ENCODE measurements around the gene PDZD2. TPM values are rescaled to one million over a fixed set of nuclear protein-coding genes. Genes with fewer than 3 reads are reported as not detected.

Gene PDZD2
- total and polyA plus RNA-seq, 9 donors = 21.2 to 58.2 (median 37.8) TPM

GRCh38 chr5:32159328-32160072 lies 520.6 kb downstream of the PDZD2 start:
- TF ChIP-seq POLR2A (IDR thresholded peaks at IDR 0.05) = no peak
- TF ChIP-seq, protein P1, sequence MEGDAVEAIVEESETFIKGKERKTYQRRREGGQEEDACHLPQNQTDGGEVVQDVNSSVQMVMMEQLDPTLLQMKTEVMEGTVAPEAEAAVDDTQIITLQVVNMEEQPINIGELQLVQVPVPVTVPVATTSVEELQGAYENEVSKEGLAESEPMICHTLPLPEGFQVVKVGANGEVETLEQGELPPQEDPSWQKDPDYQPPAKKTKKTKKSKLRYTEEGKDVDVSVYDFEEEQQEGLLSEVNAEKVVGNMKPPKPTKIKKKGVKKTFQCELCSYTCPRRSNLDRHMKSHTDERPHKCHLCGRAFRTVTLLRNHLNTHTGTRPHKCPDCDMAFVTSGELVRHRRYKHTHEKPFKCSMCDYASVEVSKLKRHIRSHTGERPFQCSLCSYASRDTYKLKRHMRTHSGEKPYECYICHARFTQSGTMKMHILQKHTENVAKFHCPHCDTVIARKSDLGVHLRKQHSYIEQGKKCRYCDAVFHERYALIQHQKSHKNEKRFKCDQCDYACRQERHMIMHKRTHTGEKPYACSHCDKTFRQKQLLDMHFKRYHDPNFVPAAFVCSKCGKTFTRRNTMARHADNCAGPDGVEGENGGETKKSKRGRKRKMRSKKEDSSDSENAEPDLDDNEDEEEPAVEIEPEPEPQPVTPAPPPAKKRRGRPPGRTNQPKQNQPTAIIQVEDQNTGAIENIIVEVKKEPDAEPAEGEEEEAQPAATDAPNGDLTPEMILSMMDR (IDR thresholded peaks at IDR 0.05) = no peak
- no peak for TF ChIP-seq EP300 (IDR thresholded peaks at IDR 0.05)
- WGBS, 3 donors = 39 to 63% (median 43%) methylated on average over 2 of the region's 2 CpGs
- Histone ChIP-seq H3K27ac (no peak overlapping the region), H3K27me3 (no peaks in the 10 kb centered on the region), H3K36me3 (no peaks in the 10 kb centered on the region), H3K9me3 (no peaks in the 10 kb centered on the region), H3K4me3 (no peak overlapping the region), H3K4me1 (ENCODE audit: insufficient read depth) (peaks cover 11% of the 10 kb centered on the region)
- no peak for DNase-seq
- intact Hi-C loops (cut with DNase I) = no loop called here

DNA sequence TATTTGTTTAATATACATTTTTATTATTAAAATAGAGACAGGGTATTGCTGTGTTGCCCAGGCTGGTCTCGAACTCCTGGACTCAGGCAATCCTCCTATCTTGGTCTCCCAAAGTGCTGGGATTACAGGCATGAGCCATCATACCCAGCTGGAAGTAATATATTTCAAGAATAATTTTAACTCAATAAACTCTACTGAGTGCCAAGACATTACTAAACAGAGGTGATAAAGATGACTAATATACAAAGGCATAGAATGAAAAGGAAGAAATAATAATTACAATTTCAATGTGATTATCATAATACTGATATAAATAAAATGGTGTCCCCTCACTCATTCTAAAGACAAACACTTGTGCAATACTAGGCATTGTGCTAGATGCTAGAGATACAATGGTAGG lies 521.3 kb downstream of the PDZD2 start:
- no peaks in the 10 kb centered on the region for H3K27me3 ChIP-seq
- H3K4me3 ChIP-seq = no peak overlapping the region
- H3K4me1 ChIP-seq (ENCODE audit: insufficient read depth) = peaks cover 15% of the 10 kb centered on the region
- DNase-seq = no peak
- intact Hi-C loops (cut with DNase I) = no loop called here
- TF ChIP-seq, protein P1 (IDR thresholded peaks at IDR 0.05) = no peak
- TF ChIP-seq EP300 (IDR thresholded peaks at IDR 0.05) (no peak), POLR2A (IDR thresholded peaks at IDR 0.05) (no peak)
- no peaks in the 10 kb centered on the region for H3K36me3 ChIP-seq
- no peak overlapping the region for H3K27ac ChIP-seq
- WGBS, 3 donors = 40 to 58% (median 45%) methylated on average over 1 of the region's 1 CpG
- no peaks in the 10 kb centered on the region for H3K9me3 ChIP-seq

Small RNA genes within 50 kb of the gene (microRNA-seq; reads per million reads assigned to microRNA genes)
- gene MIR4279 = 0 to 0.38 (median 0) reads per million in 3 donors

Small RNA genes within 50 kb of the gene (small RNA-seq; reads per million reads assigned to genes)
- not detected for gene AC025458.1
- not detected for gene MIR4279
- not detected for gene RF00019
- not detected for gene RNU6-358P
- gene RNU6-363P = not detected
- not detected for gene RNU6-760P

Other genes starting within 250 kb of the PDZD2 start
- 10 to 100 TPM; 30.5 to 75.1 (median 50.3) TPM for gene DROSHA, start 107.0 kb upstream of the PDZD2 start, total RNA-seq
- 10 to 100 TPM; 33.1 to 75.7 TPM for gene DROSHA, start 107.0 kb upstream of the PDZD2 start, polyA plus RNA-seq
- 10 to 100 TPM in 5 of 7 donors, 1 to 10 TPM in 2; 5.1 to 20.8 (median 15.2) TPM for gene C5orf22, start 106.8 kb upstream of the PDZD2 start, total RNA-seq
- 10 to 100 TPM in 1 of 2 donors, 1 to 10 TPM in 1; 6.9 to 16.9 TPM for gene C5orf22, start 106.8 kb upstream of the PDZD2 start, polyA plus RNA-seq